MM.1S (cell line): Measurements from ENCODE around the gene GART.

Experiments used
- EZH2 ChIP-seq: fragments of 300-600 bp; sonication (generic); optimal IDR thresholded peaks from 2 replicates; pipeline ENCODE3; 2017; ENCODE audit warnings: low read depth, mild to moderate bottlenecking, antibody characterized with exemption, low read length, mixed read lengths
- TF ChIP-seq, protein P1 (sequence below): fragments of 300-600 bp; sonication (generic); IDR thresholded peaks from 2 replicates; pipeline ENCODE4 v1.5.1; 2016; ENCODE audit warnings: antibody characterized with exemption, low read length, mixed read lengths

- TF ChIP-seq, protein P1, sequence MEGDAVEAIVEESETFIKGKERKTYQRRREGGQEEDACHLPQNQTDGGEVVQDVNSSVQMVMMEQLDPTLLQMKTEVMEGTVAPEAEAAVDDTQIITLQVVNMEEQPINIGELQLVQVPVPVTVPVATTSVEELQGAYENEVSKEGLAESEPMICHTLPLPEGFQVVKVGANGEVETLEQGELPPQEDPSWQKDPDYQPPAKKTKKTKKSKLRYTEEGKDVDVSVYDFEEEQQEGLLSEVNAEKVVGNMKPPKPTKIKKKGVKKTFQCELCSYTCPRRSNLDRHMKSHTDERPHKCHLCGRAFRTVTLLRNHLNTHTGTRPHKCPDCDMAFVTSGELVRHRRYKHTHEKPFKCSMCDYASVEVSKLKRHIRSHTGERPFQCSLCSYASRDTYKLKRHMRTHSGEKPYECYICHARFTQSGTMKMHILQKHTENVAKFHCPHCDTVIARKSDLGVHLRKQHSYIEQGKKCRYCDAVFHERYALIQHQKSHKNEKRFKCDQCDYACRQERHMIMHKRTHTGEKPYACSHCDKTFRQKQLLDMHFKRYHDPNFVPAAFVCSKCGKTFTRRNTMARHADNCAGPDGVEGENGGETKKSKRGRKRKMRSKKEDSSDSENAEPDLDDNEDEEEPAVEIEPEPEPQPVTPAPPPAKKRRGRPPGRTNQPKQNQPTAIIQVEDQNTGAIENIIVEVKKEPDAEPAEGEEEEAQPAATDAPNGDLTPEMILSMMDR: no peak
- no peak for TF ChIP-seq EZH2
Observed at GRCh38 chr21:33584455-33584854, 42.5 kb upstream of the GART start.
